Neural progenitor cell (in vitro differentiated cells): Measurements from ENCODE around the gene MAPK7. TPM values are rescaled to one million over a fixed set of nuclear protein-coding genes. Genes with fewer than 3 reads are reported as not detected.

Experiments used
- DNase-seq: peaks from one replicate; pipeline ENCODE4 v3.0.0-alpha.2; 2016; ENCODE audit warnings: low spot score
- H2AFZ ChIP-seq: fragments of 200-600 bp; sonication (generic); replicated peaks from 2 replicates; pipeline ENCODE4 v1.6.1; 2016; ENCODE audit warnings: antibody characterized with exemption
- H3F3A ChIP-seq: fragments of 200-600 bp; sonication (generic); 2 replicates; pipeline ENCODE4 v1.6.1; 2016; ENCODE audit warnings: antibody characterized with exemption, low read depth
- H3K27ac ChIP-seq: fragments of 200-600 bp; sonication (generic); 2 replicates; pipeline ENCODE4 v1.5.1; 2016; ENCODE audit warnings: mild to moderate bottlenecking
- H3K27me3 ChIP-seq: fragments of 200-600 bp; sonication (generic); 2 replicates; pipeline ENCODE4 v1.6.1; 2016; ENCODE audit warnings: mild to moderate bottlenecking, moderate library complexity
- H3K36me3 ChIP-seq: fragments of 200-600 bp; sonication (generic); 2 replicates; pipeline ENCODE4 v1.5.1; 2016
- H3K4me1 ChIP-seq: fragments of 200-600 bp; sonication (generic); 2 replicates; pipeline ENCODE4 v1.6.1; 2016; ENCODE audit warnings: mixed run types
- H3K4me2 ChIP-seq: fragments of 200-600 bp; sonication (generic); 2 replicates; pipeline ENCODE4 v1.6.1; 2016
- H3K4me3 ChIP-seq: fragments of 200-600 bp; sonication (generic); 2 replicates; pipeline ENCODE4 v1.5.1; 2016
- H3K79me2 ChIP-seq: fragments of 200-600 bp; sonication (generic); 2 replicates; pipeline ENCODE4 v1.6.1; 2016; ENCODE audit warnings: low read depth
- H3K9ac ChIP-seq: fragments of 200-600 bp; sonication (generic); 2 replicates; pipeline ENCODE4 v1.6.1; 2016
- H3K9me3 ChIP-seq: fragments of 200-600 bp; sonication (generic); 2 replicates; pipeline ENCODE4 v1.5.1; 2016; ENCODE audit warnings: low read depth
- H4K20me1 ChIP-seq: fragments of 200-600 bp; sonication (generic); 2 replicates; pipeline ENCODE4 v1.6.1; 2016; ENCODE audit warnings: low read depth
- H3K27ac Mint-ChIP-seq: 3 replicates; pipeline ENCODE4 v1.8.0; 2021; ENCODE audit warnings: mixed read lengths
- H3K27me3 Mint-ChIP-seq: 2 replicates; pipeline ENCODE4 v1.8.0; 2022; ENCODE audit warnings: low read depth, mild to moderate bottlenecking, inconsistent platforms, moderate library complexity, mixed read lengths; ENCODE audit not compliant: insufficient read depth
- H3K36me3 Mint-ChIP-seq: 3 replicates; pipeline ENCODE4 v1.8.0; 2021; ENCODE audit warnings: mixed read lengths
- H3K4me1 Mint-ChIP-seq: 3 replicates; pipeline ENCODE4 v1.8.0; 2021; ENCODE audit warnings: mixed read lengths
- H3K4me3 Mint-ChIP-seq: 3 replicates; pipeline ENCODE4 v1.8.0; 2021; ENCODE audit warnings: mild to moderate bottlenecking, moderate library complexity, mixed read lengths
- H3K9me3 Mint-ChIP-seq: 3 replicates; pipeline ENCODE4 v1.8.0; 2020; ENCODE audit warnings: mixed read lengths
- EZH2 ChIP-seq: fragments of 200-600 bp; sonication (generic); IDR thresholded peaks from 2 replicates; pipeline ENCODE4 v1.6.1; 2017; ENCODE audit warnings: antibody characterized with exemption, mild to moderate bottlenecking, moderate library complexity
- EZH2phosphoT487 ChIP-seq: fragments of 200-600 bp; sonication (generic); IDR thresholded peaks from 2 replicates; pipeline ENCODE4 v1.6.1; 2017; ENCODE audit warnings: antibody characterized with exemption
- total RNA-seq: library from RNA; depleted of rRNA; stranded (reverse); fragments of >200 nt; gene quantifications from 2 replicates; pipeline ENCODE4 v1.2.3, GENCODE V29; 2015; ENCODE audit warnings: low replicate concordance
- TF ChIP-seq, protein P1 (sequence below): fragments of 200-600 bp; sonication (generic); IDR thresholded peaks from 2 replicates; pipeline ENCODE4 v1.5.1; 2017; ENCODE audit warnings: antibody characterized with exemption, mild to moderate bottlenecking

The MAPK7 gene
- total RNA-seq, 1 donor from 2014 or later, result 12.2 TPM

DNA sequence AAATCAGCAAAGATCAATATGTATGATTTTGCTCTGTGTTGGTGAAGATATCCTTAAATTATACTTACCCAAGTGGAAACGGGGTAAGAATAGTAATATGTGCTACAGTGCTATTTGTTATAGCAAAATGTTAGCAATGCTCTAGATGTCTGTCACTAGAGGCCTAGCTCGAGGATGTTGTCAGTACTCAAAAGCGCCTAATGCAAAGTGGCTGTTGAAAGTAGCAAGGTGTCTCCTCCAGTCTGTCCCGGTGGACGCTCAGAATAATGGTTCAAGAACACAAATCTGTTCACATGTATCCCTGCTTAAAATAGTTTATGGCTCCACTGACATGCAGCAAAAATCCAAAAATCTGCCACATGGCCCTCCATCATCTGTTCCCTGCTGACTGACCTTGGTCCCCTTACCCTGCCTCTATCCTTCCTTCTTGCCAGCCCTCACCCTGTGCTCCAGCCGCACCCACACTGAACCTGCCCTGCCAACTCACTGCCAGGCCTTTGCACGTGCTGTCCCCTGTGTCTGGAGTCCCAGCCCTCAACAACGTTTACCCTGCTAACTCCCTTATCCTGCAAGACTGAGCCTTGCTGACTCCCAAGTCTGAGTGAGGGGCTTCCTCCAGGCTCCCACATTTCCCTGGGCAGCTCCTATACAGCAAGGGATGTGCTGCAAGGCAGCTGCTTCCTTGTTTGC is 23.2 kb downstream of the MAPK7 start:
- peaks cover 1% of the 10 kb centered on the region for H3K36me3 Mint-ChIP-seq
- no peak overlapping the region for H3K27ac ChIP-seq
- no peaks in the 10 kb centered on the region for H3K79me2 ChIP-seq
- no peak overlapping the region for H3K4me2 ChIP-seq
- no peak overlapping the region for H3K9ac ChIP-seq
- H3K27me3 Mint-ChIP-seq, result no peaks in the 10 kb centered on the region
- no peak overlapping the region for H3K4me3 ChIP-seq
- H3K27ac Mint-ChIP-seq, result peak overlapping the region; percentile 47
- H3K4me1 Mint-ChIP-seq, result peaks cover 2% of the 10 kb centered on the region
- no peak for TF ChIP-seq EZH2phosphoT487
- TF ChIP-seq EZH2, result no peak
- TF ChIP-seq, protein P1, sequence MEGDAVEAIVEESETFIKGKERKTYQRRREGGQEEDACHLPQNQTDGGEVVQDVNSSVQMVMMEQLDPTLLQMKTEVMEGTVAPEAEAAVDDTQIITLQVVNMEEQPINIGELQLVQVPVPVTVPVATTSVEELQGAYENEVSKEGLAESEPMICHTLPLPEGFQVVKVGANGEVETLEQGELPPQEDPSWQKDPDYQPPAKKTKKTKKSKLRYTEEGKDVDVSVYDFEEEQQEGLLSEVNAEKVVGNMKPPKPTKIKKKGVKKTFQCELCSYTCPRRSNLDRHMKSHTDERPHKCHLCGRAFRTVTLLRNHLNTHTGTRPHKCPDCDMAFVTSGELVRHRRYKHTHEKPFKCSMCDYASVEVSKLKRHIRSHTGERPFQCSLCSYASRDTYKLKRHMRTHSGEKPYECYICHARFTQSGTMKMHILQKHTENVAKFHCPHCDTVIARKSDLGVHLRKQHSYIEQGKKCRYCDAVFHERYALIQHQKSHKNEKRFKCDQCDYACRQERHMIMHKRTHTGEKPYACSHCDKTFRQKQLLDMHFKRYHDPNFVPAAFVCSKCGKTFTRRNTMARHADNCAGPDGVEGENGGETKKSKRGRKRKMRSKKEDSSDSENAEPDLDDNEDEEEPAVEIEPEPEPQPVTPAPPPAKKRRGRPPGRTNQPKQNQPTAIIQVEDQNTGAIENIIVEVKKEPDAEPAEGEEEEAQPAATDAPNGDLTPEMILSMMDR, result no peak
- DNase-seq, result no peak
- H3K27me3 ChIP-seq, result no peaks in the 10 kb centered on the region
- H4K20me1 ChIP-seq, result no peaks in the 10 kb centered on the region
- H3K4me3 Mint-ChIP-seq, result no peak overlapping the region
- no peaks in the 10 kb centered on the region for H3K36me3 ChIP-seq
- H3K9me3 Mint-ChIP-seq, result no peaks in the 10 kb centered on the region
- no peak overlapping the region for H2AFZ ChIP-seq
- no peaks in the 10 kb centered on the region for H3F3A ChIP-seq
- no peaks in the 10 kb centered on the region for H3K9me3 ChIP-seq
- peaks cover 10% of the 10 kb centered on the region for H3K4me1 ChIP-seq

DNA sequence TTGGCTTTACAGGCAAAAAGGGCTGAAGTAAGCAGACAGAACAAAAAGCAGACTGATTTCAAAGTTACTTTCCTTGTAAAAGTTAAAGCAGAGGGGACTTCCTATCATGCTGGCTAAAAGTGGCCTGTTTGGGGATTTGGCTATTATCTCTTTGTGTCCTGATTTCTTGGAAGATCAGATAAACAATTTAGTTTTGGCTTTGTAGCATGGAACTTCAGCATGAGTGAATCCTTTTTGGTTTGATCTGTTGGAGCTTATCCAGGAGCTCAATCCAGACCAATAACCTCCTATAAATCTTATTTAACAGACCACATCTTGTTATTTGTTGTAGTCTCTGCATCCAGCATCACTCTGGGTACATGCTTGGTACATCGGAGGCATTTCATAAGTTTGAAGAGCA is 23.9 kb downstream of the MAPK7 start:
- H3K27me3 Mint-ChIP-seq, result peaks cover 2% of the 10 kb centered on the region
- H3K36me3 ChIP-seq, result no peaks in the 10 kb centered on the region
- no peak overlapping the region for H3K27ac Mint-ChIP-seq
- peaks cover 10% of the 10 kb centered on the region for H3K4me1 ChIP-seq
- H3K4me3 Mint-ChIP-seq, result no peak overlapping the region
- no peak overlapping the region for H3K9ac ChIP-seq
- no peaks in the 10 kb centered on the region for H3K27me3 ChIP-seq
- peaks cover 1% of the 10 kb centered on the region for H3K36me3 Mint-ChIP-seq
- DNase-seq, result no peak
- H3K9me3 ChIP-seq, result no peaks in the 10 kb centered on the region
- TF ChIP-seq EZH2, result no peak
- TF ChIP-seq, protein P1, result no peak
- TF ChIP-seq EZH2phosphoT487, result no peak
- no peaks in the 10 kb centered on the region for H4K20me1 ChIP-seq
- H3K27ac ChIP-seq, result no peak overlapping the region
- peaks cover 2% of the 10 kb centered on the region for H3K4me1 Mint-ChIP-seq
- H3K4me3 ChIP-seq, result no peak overlapping the region
- H3F3A ChIP-seq, result no peaks in the 10 kb centered on the region
- H2AFZ ChIP-seq, result no peak overlapping the region
- H3K79me2 ChIP-seq, result no peaks in the 10 kb centered on the region
- no peak overlapping the region for H3K4me2 ChIP-seq
- H3K9me3 Mint-ChIP-seq, result no peaks in the 10 kb centered on the region

DNA sequence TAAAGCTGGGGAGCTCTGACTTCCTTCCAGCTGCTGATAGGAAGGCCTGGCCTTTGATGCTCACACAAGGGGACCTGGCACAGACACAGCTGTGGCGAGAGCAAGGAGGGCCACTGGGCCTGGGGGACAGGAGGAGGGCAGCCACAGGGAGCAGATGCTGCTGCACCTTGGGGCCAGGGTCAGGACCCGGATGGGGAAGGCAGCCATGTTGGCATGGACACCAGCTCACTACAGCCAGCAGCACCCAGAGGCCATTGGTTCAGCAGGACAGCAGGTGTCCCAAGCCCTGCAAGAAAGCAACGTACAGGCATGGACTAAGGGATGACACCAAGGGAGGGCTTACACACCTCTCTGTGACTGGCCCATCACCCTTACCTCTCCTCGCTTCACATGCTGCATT is 24.7 kb downstream of the MAPK7 start:
- H3K27ac ChIP-seq, result no peak overlapping the region
- Mint-ChIP-seq H3K27me3 (peaks cover 3% of the 10 kb centered on the region), H3K9me3 (no peaks in the 10 kb centered on the region), H3K27ac (no peak overlapping the region), H3K4me1 (peaks cover 2% of the 10 kb centered on the region), H3K36me3 (peaks cover 1% of the 10 kb centered on the region), H3K4me3 (no peak overlapping the region)
- no peaks in the 10 kb centered on the region for H3F3A ChIP-seq
- no peak overlapping the region for H3K4me2 ChIP-seq
- peaks cover 3% of the 10 kb centered on the region for H3K4me1 ChIP-seq
- DNase-seq, result no peak
- no peaks in the 10 kb centered on the region for H3K9me3 ChIP-seq
- H3K79me2 ChIP-seq, result no peaks in the 10 kb centered on the region
- H3K9ac ChIP-seq, result no peak overlapping the region
- H3K36me3 ChIP-seq, result no peaks in the 10 kb centered on the region
- H2AFZ ChIP-seq, result no peak overlapping the region
- no peaks in the 10 kb centered on the region for H3K27me3 ChIP-seq
- H4K20me1 ChIP-seq, result no peaks in the 10 kb centered on the region
- H3K4me3 ChIP-seq, result no peak overlapping the region
- TF ChIP-seq, protein P1, result no peak
- TF ChIP-seq EZH2 (no peak), EZH2phosphoT487 (no peak)
